ENCODE results near the gene ACTG1. TPM values are rescaled to one million over a fixed set of nuclear protein-coding genes. Genes with fewer than 3 reads are reported as not detected.

ACTG1 gene
- total and polyA plus RNA-seq, 9 of the 15 experiments (the other 6 are each of a cell fraction or from before 2014, with no cell fraction given) = 224 to 1,775 (median 568) TPM

DNA sequence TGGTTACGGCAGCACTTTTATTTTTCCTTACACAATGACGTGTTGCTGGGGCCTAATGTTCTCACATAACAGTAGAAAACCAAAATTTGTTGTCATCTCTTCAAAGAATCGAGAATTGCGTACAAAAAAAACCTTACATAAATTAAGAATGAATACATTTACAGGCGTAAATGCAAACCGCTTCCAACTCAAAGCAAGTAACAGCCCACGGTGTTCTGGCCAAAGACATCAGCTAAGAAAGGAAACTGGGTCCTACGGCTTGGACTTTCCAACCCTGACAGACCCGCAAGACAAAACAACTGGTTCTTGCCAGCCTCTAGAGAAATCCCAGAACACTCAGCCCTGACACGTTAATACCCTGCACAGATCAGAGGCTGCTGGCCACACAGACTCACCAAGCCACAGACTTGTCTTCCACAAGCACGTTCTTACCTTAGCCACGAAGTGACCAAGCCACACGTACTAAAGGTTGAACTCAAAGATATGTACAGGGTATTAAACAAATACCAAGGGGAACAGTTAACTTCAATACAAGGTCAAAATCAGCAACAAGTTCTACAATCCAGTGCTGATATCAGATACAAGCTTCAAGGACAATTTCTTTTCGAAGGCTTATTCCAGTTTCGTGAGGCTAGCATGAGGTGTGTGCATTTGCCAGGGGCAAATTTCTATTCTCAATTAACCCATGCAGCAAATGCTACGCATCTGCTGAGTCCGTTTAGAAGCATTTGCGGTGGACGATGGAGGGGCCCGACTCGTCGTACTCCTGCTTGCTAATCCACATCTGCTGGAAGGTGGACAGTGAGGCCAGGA is 2.4 kb downstream of the ACTG1 start (continued):
- TF ChIP-seq, protein P1, sequence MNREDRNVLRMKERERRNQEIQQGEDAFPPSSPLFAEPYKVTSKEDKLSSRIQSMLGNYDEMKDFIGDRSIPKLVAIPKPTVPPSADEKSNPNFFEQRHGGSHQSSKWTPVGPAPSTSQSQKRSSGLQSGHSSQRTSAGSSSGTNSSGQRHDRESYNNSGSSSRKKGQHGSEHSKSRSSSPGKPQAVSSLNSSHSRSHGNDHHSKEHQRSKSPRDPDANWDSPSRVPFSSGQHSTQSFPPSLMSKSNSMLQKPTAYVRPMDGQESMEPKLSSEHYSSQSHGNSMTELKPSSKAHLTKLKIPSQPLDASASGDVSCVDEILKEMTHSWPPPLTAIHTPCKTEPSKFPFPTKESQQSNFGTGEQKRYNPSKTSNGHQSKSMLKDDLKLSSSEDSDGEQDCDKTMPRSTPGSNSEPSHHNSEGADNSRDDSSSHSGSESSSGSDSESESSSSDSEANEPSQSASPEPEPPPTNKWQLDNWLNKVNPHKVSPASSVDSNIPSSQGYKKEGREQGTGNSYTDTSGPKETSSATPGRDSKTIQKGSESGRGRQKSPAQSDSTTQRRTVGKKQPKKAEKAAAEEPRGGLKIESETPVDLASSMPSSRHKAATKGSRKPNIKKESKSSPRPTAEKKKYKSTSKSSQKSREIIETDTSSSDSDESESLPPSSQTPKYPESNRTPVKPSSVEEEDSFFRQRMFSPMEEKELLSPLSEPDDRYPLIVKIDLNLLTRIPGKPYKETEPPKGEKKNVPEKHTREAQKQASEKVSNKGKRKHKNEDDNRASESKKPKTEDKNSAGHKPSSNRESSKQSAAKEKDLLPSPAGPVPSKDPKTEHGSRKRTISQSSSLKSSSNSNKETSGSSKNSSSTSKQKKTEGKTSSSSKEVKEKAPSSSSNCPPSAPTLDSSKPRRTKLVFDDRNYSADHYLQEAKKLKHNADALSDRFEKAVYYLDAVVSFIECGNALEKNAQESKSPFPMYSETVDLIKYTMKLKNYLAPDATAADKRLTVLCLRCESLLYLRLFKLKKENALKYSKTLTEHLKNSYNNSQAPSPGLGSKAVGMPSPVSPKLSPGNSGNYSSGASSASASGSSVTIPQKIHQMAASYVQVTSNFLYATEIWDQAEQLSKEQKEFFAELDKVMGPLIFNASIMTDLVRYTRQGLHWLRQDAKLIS (CRISPR knock-in tag; IDR thresholded peaks at IDR 0.05) = peak; percentile 14; the same call in 1 of the 2 replicates
- TF ChIP-seq ATF1 (CRISPR knock-in tag; IDR thresholded peaks at IDR 0.05) = no peak
- TF ChIP-seq ATF1 (tag; IDR thresholded peaks at IDR 0.05) = peak; percentile 28; the same call in 1 of the 2 replicates
- no peak for TF ChIP-seq EP300 (IDR thresholded peaks at IDR 0.05; ENCODE audit: low read length)
- TF ChIP-seq ZNF696 (CRISPR knock-in tag; conservative IDR thresholded peaks at IDR 0.05) = no peak
- no peak for TF ChIP-seq CREB1 (IDR thresholded peaks at IDR 0.05)
- peak; percentile 38; the same call in 1 of the 2 replicates for TF ChIP-seq CREB1 (CRISPR knock-in tag; IDR thresholded peaks at IDR 0.05)
- peak; percentile 55; the same call in 1 of the 2 replicates for TF ChIP-seq HNRNPL (IDR thresholded peaks at IDR 0.05; ENCODE audit: low read depth, low read length)

Data from K562 (cell line).